ENCODE data around the gene AFMID. TPM values are rescaled to one million over a fixed set of nuclear protein-coding genes. Genes with fewer than 3 reads are reported as not detected.
"Not testable (repeated sequence)": the region's sequence is repeated elsewhere in the genome, so short reads cannot be mapped to it uniquely, and the experiment has no call there.

Gene AFMID
- polyA plus RNA-seq, 3 donors = 7.1 to 45.7 (median 14.2) TPM

- no peak overlapping the region for H3K4me2 ChIP-seq (replicated peaks; ENCODE audit: extremely low read depth, low read length, poor library complexity, severe bottlenecking)
- no peak for TF ChIP-seq CTCF (IDR thresholded peaks at IDR 0.05)
- no peaks in the 10 kb centered on the region for H4K20me1 ChIP-seq (ENCODE audit: insufficient read depth, low read length)
- peaks cover 0 to 14% of the 10 kb centered on the region in 2 donors for H3K9me3 ChIP-seq (replicated peaks in 1 of 2; ENCODE audit: control insufficient read depth in 1 of 2, insufficient read depth in 1 of 2, low read length in 2 of 2)
- peaks cover 15 to 33% of the 10 kb centered on the region in 2 donors for H3K27me3 ChIP-seq (ENCODE audit: control insufficient read depth in 2 of 2, insufficient read depth in 2 of 2, low read length in 2 of 2)
- Mint-ChIP-seq H3K9me3 (peaks cover 0 to 14% (median 4%) of the 10 kb centered on the region in 7 donors), H3K4me1 (peaks cover 4% of the 10 kb centered on the region), H3K27me3 (ENCODE audit: low read depth in 3 of 3) (peaks cover 42 to 54% (median 47%) of the 10 kb centered on the region in 3 donors), H3K27ac (no peak overlapping the region), H3K36me3 (peaks cover 0 to 2% of the 10 kb centered on the region in 2 donors), H3K4me3 (peak overlapping the region in 1 of 2 donors; percentile 42)
- H3K4me1 ChIP-seq (ENCODE audit: control insufficient read depth in 1 of 2, insufficient read depth in 2 of 2, low read length in 2 of 2) = peaks cover 0 to 6% of the 10 kb centered on the region in 2 donors
- H3K9ac ChIP-seq (ENCODE audit: insufficient read depth, low read length, poor library complexity, severe bottlenecking) = no peak overlapping the region
- no peak for DNase-seq
- intact Hi-C loops (cut with micrococcal nuclease) = loop anchor here in 1 of 2 donors (5.0 kb wide), 1 partner anchor 131 kb away; no protein-coding TSS in a partner anchor
- no peaks in the 10 kb centered on the region for H3K79me2 ChIP-seq (ENCODE audit: insufficient read depth, low read length)
- H3K4me3 ChIP-seq (replicated peaks in 1 of 3; ENCODE audit: low read depth in 2 of 3, low read length in 3 of 3) = no peak overlapping the region
- no peak overlapping the region for H3K27ac ChIP-seq (ENCODE audit: low read depth in 1 of 2, low read length in 2 of 2)
- no peak overlapping the region for H2AFZ ChIP-seq (ENCODE audit: insufficient read depth, low read depth, low read length, poor library complexity, severe bottlenecking)
- H3K36me3 ChIP-seq (replicated peaks in 1 of 2; ENCODE audit: control insufficient read depth in 1 of 2, insufficient read depth in 2 of 2, low read length in 2 of 2) = no peaks in the 10 kb centered on the region
- WGBS (ENCODE audit: insufficient coverage) = 98% methylated on average over 9 of the region's 10 CpGs
Observed at GRCh38 chr17:78233678-78234077, 46.5 kb downstream of the AFMID start.

GRCh38 chr17:78234261-78234865 lies 47.2 kb downstream of the AFMID start:
- Mint-ChIP-seq H3K4me3 (no peak overlapping the region), H3K27ac (peak overlapping the region in 1 of 7 donors; percentile 58), H3K27me3 (ENCODE audit: low read depth in 3 of 3) (peaks cover 40 to 47% (median 42%) of the 10 kb centered on the region in 3 donors), H3K36me3 (peaks cover 0 to 2% of the 10 kb centered on the region in 2 donors), H3K9me3 (peaks cover 0 to 14% (median 4%) of the 10 kb centered on the region in 7 donors), H3K4me1 (peaks cover 4% of the 10 kb centered on the region)
- H3K9me3 ChIP-seq (replicated peaks in 1 of 2; ENCODE audit: control insufficient read depth in 1 of 2, insufficient read depth in 1 of 2, low read length in 2 of 2) = peaks cover 0 to 14% of the 10 kb centered on the region in 2 donors
- no peak for DNase-seq
- no peak overlapping the region for H3K4me2 ChIP-seq (replicated peaks; ENCODE audit: extremely low read depth, low read length, poor library complexity, severe bottlenecking)
- TF ChIP-seq CTCF (IDR thresholded peaks at IDR 0.05) = no peak
- no peaks in the 10 kb centered on the region for H3K79me2 ChIP-seq (ENCODE audit: insufficient read depth, low read length)
- peaks cover 0 to 6% of the 10 kb centered on the region in 2 donors for H3K4me1 ChIP-seq (ENCODE audit: control insufficient read depth in 1 of 2, insufficient read depth in 2 of 2, low read length in 2 of 2)
- WGBS (ENCODE audit: insufficient coverage) = 89% methylated on average over 15 of the region's 17 CpGs
- intact Hi-C loops (cut with micrococcal nuclease) = loop anchor here in 1 of 2 donors (5.0 kb wide), 1 partner anchor 132 kb away; no protein-coding TSS in a partner anchor
- no peak overlapping the region for H3K4me3 ChIP-seq (replicated peaks in 1 of 3; ENCODE audit: low read depth in 2 of 3, low read length in 3 of 3)
- H4K20me1 ChIP-seq (ENCODE audit: insufficient read depth, low read length) = no peaks in the 10 kb centered on the region
- H3K27me3 ChIP-seq (ENCODE audit: control insufficient read depth in 2 of 2, insufficient read depth in 2 of 2, low read length in 2 of 2) = peaks cover 15 to 33% of the 10 kb centered on the region in 2 donors
- H3K36me3 ChIP-seq (replicated peaks in 1 of 2; ENCODE audit: control insufficient read depth in 1 of 2, insufficient read depth in 2 of 2, low read length in 2 of 2) = no peaks in the 10 kb centered on the region
- H3K27ac ChIP-seq (ENCODE audit: low read depth in 1 of 2, low read length in 2 of 2) = no peak overlapping the region
- no peak overlapping the region for H3K9ac ChIP-seq (ENCODE audit: insufficient read depth, low read length, poor library complexity, severe bottlenecking)
- no peak overlapping the region for H2AFZ ChIP-seq (ENCODE audit: insufficient read depth, low read depth, low read length, poor library complexity, severe bottlenecking)

- intact Hi-C loops (cut with micrococcal nuclease); H3K4me3 Mint-ChIP-seq; H3K79me2 ChIP-seq (ENCODE audit: insufficient read depth, low read length); H3K27ac ChIP-seq (ENCODE audit: low read depth in 1 of 2, low read length in 2 of 2); H3K9ac ChIP-seq (ENCODE audit: insufficient read depth, low read length, poor library complexity, severe bottlenecking); H3K27ac Mint-ChIP-seq; H3K36me3 ChIP-seq (replicated peaks in 1 of 2; ENCODE audit: control insufficient read depth in 1 of 2, insufficient read depth in 2 of 2, low read length in 2 of 2); H3K36me3 Mint-ChIP-seq; H3K4me1 Mint-ChIP-seq; H3K4me2 ChIP-seq (replicated peaks; ENCODE audit: extremely low read depth, low read length, poor library complexity, severe bottlenecking); H3K4me3 ChIP-seq (replicated peaks in 1 of 3; ENCODE audit: low read depth in 2 of 3, low read length in 3 of 3); DNase-seq; H4K20me1 ChIP-seq (ENCODE audit: insufficient read depth, low read length); H3K4me1 ChIP-seq (ENCODE audit: control insufficient read depth in 1 of 2, insufficient read depth in 2 of 2, low read length in 2 of 2); H2AFZ ChIP-seq (ENCODE audit: insufficient read depth, low read depth, low read length, poor library complexity, severe bottlenecking): not testable (repeated sequence)
- Histone ChIP-seq H3K27me3 (ENCODE audit: control insufficient read depth in 2 of 2, insufficient read depth in 2 of 2, low read length in 2 of 2) (peaks cover 15 to 30% of the 10 kb centered on the region in 2 donors), H3K9me3 (replicated peaks in 1 of 2; ENCODE audit: control insufficient read depth in 1 of 2, insufficient read depth in 1 of 2, low read length in 2 of 2) (peaks cover 0 to 14% of the 10 kb centered on the region in 2 donors)
- Mint-ChIP-seq H3K9me3 (peaks cover 0 to 14% (median 4%) of the 10 kb centered on the region in 7 donors), H3K27me3 (ENCODE audit: low read depth in 3 of 3) (peaks cover 36 to 41% (median 37%) of the 10 kb centered on the region in 3 donors)
- 93% methylated on average over 3 of the region's 6 CpGs for WGBS (ENCODE audit: insufficient coverage)
Observed at GRCh38 chr17:78235022-78235421, 47.9 kb downstream of the AFMID start.
